NOMO-1 (cell line): Measurements from ENCODE around the gene SSR2.

ENCODE experiments used
- DNase-seq, 2 experiments: peaks; one replicate each; lab custom pipeline; 2025; ENCODE audit not compliant: unreplicated experiment in 2 of 2; lab: John Stamatoyannopoulos, UW

Gene SSR2

DNA sequence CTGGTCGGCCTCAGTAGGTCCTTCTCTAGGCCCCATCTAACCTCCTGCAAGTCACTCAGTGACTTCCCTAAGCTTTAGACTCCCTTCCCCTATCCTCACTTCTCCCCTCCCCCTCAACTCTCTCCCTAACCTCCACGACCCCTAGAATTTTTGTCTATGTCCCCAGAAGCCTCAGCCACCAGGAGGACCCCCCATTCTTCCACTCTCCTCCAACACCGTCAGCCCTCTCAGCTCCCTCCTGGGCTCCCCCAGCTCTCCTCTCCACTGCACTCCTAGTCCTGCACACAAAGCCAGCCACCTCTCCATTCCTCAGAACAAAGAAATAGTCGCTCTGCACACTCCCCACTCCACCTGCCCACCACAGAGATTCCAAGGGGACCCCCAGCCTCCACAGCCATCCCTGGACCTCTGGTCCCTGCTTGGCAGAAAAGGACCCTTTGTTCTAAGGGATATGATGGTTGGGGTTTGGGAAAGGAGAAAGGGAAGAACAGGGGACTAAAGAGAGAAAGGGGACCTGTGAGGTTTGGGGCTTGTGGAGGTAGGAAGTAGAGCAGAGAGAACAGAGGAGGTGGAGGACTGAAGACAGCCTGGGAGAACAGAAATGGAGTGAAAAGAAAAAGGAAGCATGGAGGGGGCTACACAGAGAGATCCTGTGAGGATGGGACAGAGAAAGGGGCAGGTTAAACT lies 45.2 kb downstream of the SSR2 start:
- peak in 1 of 2 experiments; percentile 37 for DNase-seq

DNA sequence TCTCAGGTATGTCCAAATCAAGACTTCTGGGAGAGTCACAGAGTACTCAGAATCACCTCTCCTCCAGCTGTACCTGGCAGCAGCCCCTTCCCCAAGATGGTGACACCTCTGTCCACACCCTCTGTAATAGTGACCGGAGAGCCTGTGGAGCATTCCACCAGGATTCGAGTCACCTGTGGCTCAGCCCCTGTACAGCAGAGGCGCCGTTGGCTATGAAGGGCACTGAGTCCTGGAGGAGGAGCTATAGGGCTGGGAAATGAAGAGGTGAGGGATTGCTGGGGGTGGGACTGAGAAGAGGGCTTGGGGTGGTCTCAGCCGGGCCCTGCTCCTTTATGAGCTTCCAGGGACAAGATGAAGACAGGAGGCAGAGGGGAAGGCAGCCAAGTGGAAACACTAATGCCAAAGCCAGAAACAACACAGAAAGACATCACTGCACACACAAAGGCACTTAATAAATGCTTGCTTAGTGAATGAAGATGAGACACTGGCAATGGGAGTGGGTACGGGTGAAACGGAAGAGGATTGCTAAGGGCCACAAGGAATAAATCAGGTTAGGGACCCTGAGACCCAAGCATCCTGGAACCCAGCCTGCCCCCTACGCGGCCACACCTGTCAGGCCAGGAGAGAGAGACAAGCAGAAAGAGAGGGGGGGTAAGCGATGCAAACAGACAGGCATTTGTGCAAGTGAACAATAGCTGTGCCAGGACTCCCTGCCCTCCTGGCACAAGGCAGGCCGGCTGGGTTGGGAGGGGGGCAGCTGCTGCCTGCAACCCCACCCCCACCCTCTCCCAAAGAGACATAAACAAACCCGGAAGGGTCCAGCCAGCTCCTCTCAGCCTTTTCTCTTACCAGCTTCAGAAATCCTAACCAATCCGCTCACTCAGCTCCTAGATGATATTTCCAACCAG lies 46.3 kb downstream of the SSR2 start:
- no peak for DNase-seq

DNA sequence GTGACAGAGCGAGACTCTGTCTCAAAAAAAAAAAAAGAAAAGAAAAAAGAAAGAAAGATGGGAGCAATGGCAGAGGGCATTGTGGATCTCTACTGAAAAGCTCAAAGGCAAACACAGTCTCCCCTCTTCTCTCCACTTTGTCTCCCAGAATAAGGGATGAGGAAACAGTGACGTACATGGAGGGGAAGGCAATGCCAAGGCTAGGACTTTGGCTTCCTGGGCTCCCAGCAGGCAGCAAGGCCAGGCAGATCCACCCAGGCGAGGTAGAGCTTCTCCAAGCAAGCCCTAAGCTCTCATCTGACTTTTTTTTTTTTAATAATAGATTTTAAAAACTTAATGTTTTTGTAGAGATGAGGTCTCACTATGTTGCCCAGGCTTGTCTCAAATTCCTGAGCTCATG lies 47.0 kb downstream of the SSR2 start:
- DNase-seq = no peak

DNA sequence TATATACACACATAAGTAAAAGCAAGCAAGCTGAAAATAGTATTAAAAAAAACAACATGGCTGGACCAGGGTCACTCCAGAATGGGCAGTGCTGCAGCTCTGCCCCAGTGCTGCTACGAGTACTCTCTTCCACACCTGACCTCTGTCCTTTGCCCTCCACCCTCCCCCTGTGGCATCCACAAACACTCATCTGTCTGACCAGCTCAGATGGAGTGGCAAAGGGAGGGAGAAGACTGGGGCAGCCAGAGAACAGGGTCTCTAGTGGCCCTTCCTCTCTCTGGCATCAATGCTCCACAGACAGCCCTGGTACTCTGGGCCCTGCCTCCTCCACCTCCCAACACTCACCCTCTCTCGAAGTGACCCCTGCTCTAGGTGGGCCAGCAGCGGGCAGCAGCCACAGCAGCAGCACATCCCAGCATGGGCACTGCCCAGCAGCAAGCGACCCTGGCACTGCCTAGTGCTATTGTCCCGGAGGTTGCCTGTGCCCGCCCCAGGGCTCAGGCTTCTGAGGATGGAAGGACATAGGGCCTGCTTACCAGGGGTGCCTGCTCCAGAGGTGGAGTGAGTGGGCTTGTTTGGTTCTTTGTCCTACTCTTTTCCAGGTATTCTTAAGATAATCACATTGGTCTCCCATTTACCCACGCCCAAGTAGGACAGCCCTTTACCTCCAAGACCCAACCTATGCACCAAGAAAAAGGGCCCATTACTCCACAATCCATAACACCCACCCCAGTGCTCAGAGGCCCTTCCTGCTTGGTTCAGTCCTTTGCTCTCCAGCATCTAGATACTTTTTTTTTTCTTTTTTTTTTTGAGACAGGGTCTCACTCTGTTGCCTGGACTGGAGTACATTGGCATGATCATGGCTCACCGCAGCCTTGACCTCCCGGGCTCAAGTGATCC lies 48.6 kb downstream of the SSR2 start:
- DNase-seq = no peak

DNA sequence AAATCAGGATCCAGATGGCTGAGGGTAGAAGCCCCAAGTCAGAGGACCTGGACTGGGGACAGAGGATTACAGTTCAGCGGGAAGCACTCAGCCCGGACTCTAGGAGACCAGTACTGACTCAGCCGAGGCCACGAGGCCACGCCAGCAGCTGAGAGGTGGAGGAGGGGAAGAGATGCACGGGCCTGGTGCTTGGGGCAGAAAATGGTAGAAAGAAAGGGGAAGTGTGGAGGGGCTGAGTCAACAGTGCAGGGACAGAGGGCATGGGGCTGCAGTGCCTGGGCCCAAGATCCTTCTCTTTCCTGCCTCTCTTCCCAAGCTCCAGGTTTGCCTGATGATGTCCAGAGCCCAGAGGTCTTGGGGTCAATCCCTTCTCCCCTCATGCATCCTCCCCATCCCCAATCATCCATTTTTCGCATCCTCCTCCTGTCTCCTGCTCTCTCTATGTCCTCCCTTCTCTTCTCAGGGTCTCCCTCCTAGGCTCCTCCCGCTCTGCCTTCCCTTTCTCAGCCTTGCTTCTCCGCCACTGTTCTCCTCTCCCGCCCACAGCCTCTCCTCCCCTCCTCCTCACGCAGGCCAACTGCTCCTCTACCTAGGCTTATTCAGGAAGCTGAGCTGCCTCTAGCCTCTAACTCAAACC lies 50.1 kb downstream of the SSR2 start:
- DNase-seq = peak; percentile 94 to 97

DNA sequence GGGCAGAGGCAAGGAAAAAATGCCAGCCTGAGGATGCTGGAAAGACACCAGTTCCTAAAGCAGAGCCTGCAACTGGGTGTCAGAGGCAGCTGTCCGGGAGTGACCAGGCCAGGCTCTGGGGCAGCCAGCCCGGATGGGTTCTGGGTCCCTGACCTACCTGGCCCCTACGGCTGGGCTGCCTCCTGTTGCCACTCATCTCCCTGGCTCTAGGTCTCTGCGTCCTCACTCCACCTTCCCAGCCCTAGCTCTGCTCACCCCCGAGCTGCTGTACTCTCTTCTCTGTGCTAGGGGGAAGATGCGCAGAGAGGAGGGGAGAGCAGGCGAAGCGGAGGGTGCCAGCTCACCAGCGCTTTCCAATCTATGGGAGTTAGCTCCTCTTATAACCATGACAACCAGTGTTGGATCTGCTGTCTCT lies 51.4 kb downstream of the SSR2 start:
- no peak for DNase-seq

DNA sequence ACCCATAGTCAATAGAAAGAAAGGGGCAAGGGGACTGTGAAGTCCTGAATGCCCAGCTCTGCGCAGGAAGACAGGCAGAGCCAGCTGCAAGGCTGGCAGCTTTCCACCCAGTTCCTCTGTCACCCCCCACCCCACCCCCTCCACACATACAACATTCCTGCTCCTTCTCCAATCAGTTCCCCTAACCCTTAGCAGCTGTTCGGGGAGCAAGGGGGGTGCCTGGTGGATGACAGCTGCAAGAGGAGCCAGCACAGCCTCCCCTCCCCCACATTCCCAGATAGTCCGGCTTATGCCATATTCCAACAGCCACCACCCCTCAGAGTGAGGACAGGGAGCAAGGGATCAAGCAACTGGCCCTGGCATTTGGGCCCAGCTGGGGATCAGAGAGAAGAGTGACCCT lies 52.1 kb downstream of the SSR2 start:
- no peak for DNase-seq

DNA sequence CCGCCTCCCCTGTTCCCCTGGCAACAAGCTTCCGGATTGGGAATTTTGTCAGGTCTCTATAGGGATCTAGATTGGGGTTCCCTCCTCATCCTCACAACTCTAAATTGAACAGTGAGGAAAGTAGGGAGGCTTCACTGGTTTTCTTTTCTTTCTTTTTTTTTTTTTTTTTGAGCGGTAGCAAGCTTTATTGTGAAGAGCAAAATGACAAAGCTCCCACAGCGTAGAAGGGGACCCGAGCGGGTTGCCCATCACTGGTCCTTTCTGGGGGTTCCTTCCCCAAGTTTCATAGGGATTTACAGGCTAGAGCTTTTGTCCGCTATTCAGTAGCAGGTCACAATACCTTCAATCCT lies 52.7 kb downstream of the SSR2 start:
- DNase-seq = no peak

DNA sequence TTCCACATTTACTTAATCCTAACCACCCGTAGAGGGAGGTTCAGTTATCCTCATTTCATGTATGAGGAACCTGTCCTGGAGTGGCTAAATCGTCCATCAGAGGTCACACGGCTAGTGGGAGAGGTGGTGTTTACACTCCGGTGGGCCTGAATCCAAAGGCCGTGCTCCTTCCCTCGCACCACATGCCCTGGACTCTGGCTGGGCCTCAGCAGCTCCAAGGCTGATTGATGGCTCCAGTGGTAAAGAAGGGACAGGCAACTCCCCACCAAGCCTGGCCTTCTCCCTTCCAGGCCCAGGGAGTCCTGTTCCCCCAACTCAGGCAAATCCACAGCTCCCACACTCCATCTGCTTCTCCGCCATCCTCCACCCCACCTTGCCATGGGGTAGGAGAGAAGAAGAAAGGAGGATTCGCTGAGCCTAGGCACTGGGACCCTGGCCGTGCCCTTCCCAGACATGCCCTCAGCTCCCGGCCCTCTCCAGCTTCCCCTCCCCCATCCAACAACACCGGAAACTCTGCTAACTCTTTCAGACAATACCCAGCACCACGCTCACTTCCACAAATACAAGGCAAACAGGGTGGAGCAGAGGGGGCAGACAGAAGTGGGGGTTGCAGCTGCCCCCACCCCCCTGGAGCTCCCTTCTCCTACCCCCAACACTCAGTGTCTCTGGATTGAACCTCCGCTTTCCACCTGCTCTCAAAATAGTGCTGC lies 53.3 kb downstream of the SSR2 start:
- peak; percentile 43 to 48 for DNase-seq

DNA sequence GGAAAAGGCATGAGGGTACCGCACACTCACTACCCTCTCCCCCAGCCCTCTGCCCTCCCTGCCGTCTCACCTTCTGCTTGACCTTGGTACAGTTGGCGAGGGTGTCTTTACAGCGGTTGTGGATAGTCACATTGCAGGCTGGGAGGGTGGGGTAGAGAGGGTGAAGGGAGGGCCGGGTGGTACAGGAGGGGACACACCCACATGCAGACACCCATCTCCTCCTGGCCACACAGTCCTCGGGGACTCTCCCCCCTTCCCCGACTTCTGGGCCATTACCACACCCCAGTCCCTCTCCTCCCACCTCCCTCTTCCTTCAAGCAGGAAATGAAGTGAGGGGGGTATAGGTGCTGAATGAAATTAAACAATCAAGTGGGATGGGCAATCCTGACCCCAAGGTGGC lies 54.0 kb downstream of the SSR2 start:
- DNase-seq = no peak

DNA sequence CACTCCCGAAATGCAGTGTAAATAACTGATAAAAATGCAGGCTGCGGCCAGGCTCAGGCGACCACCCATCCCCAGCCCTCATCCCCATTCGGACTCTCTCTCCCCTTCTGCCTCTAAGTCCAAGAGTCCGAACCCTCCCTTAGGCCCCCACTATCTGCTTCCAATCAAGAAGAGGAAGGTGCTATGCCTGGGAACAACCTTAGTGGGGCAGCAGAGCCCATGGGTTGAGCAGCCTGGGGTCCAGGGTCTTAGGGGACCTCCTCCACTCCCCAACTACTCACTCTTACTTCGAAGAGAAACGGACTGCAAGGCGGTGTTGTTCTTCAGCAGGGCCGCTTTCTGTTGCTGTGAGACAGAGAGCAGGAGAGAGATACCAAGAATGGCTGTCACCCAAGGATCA lies 54.6 kb downstream of the SSR2 start:
- DNase-seq = no peak

DNA sequence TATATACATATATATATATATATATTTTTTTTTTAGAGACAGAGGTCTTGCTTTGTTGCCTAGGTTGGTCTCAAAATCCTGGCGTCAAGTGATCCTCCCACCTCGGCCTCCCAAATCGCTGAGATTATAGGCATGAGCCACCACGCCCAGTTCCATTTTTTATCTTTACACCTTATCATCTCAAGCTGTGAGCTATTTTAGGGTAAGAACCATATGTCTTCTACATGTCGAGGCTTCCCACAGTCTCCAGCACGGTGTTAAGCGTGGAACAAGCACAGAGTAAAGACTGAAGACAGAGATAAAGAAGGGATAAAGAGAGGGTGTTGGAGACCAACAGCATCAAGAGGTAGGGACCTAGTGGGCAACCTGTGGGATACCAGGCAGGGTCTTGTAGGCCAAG lies 56.6 kb downstream of the SSR2 start:
- DNase-seq = no peak

DNA sequence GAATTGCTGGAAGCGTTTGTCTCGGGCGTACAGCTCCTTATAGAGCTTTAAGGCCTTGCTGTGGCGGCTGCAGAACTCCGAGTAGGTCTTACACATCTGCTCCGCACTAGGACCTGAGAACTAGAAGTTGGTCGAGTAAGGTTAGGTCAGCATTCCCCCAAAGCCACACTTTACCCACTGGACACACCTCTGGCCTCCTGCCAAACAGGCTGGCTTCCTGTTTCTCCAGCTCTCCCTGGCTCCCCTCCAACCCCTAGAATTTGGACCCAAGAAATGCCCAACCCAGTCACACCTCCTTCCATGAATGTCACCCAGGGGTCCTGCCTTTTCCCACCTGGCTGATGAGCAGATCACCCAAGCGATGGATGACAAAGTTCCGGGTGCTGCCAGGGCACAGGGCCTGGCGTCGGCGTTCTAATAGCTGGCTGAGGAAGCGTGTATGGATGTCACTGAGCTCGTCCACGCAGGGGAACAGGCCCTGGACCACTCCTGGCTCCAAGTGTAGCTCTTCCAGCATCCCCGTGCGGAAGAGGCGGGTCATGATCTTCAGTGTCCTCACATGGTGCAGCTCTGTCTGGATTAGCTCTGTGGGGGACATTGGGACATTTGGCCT lies 58.0 kb downstream of the SSR2 start:
- DNase-seq = no peak

DNA sequence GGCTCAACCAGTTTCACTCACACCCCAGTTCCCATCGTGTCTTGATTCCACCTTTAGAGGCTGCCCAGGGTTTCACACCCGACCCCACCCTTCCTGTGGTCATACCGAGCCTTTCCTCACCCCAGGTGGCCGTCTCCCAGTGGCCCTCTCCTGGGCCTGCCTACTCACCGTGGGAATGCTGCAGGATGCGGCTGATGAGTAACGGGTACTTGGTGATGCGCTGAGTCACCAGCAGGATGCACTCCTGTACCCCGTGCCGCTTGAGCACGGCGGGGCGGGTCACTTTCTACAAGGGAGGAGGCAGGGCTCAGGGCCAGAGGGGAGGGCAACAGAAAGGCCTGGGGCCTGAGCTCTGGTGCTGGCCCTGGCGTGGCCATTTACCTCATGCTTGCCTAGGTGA lies 58.8 kb downstream of the SSR2 start:
- DNase-seq = no peak

DNA sequence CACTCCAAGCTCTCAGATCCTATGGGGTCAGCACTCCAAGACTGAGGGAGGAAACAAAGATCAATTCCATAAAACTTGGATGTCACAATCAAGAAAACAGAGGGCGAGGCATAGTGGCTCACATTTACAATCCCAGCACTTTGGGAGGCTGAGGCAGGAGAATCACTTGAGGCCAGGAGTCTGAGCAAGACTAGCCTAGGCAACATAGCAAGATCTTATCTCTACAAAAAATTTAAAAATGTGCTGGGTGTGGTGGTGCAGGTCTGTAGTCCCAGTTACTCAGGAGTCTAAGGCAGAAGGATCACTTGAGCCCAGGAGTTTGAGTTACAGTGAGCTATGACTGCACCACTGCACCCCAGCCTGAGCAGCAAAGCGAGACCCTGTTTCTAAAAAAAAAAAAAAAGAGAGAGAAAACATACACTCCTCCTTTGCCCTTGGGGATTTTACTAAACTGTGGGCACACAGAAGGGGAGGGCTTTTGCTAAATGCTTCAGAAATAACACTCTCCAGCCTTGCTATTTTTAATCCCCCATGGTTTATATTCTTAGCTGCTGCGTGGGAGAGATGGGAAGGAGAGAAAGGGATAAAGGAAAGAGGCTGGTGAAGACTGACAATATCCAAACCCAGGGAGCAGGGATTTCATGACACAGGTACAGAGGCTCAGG lies 60.5 kb downstream of the SSR2 start:
- no peak for DNase-seq
